Esophagus squamous epithelium (tissue), 4 donors: ENCODE data around the gene GSTM3.

Experiments
- POLR2A ChIP-seq, 4 donors: fragments of 450-650 bp; IDR thresholded peaks; one replicate each; pipeline ENCODE4 v1.6.1; 2017; ENCODE audit warnings: antibody characterized with exemption in 4 of 4, mild to moderate bottlenecking in 4 of 4, moderate library complexity in 3 of 4
- TF ChIP-seq, protein P1 (sequence below), 6 experiments: fragments of 450-650 bp in 4 of 6; fragments of 200-600 bp in 2 of 6; sonication (generic) in 2 of 6; IDR thresholded peaks; one replicate each; pipeline ENCODE4 v1.5.1; 2016 to 2019; ENCODE audit warnings: antibody characterized with exemption in 6 of 6, mild to moderate bottlenecking in 4 of 6, moderate library complexity in 4 of 6

DNA sequence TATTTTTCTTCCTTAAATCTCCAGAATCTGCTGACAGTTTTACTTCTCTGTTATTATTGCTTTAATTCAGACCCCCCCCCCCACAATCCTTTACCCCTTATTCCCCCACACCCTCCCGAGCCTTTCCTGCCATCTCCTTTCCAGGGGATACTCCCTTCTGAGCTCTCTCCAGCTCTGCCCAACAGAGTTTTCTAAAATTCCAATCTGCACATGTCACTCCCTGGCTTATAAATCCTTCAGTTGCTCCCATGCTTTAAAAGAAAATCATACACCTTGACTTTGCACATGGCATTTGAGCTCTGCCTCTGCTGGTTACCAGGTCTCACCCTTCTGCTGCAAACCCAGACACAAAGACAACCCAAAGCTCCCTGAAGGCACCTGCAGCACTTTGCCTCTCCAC, 34.6 kb upstream of the GSTM3 start:
- TF ChIP-seq, protein P1, sequence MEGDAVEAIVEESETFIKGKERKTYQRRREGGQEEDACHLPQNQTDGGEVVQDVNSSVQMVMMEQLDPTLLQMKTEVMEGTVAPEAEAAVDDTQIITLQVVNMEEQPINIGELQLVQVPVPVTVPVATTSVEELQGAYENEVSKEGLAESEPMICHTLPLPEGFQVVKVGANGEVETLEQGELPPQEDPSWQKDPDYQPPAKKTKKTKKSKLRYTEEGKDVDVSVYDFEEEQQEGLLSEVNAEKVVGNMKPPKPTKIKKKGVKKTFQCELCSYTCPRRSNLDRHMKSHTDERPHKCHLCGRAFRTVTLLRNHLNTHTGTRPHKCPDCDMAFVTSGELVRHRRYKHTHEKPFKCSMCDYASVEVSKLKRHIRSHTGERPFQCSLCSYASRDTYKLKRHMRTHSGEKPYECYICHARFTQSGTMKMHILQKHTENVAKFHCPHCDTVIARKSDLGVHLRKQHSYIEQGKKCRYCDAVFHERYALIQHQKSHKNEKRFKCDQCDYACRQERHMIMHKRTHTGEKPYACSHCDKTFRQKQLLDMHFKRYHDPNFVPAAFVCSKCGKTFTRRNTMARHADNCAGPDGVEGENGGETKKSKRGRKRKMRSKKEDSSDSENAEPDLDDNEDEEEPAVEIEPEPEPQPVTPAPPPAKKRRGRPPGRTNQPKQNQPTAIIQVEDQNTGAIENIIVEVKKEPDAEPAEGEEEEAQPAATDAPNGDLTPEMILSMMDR (IDR thresholded peaks at IDR 0.05): no peak
- TF ChIP-seq POLR2A (IDR thresholded peaks at IDR 0.05): no peak
